HG03103 (cell line): ENCODE results near the gene ZNF648.
A peak's percentile ranks its signal among the peaks of the same experiment; 100 is the strongest.
"Not testable (repeated sequence)": the region's sequence is repeated elsewhere in the genome, so short reads cannot be mapped to it uniquely, and the experiment has no call there.

Source experiments
- ATAC-seq: cut with Tn5 transposase; IDR thresholded peaks from one replicate; pipeline ENCODE4 v1.9.1; 2021; ENCODE audit warnings: low read depth; ENCODE audit not compliant: unreplicated experiment

Gene ZNF648

GRCh38 chr1:182032251-182032650 is 29.3 kb downstream of the ZNF648 start:
- no peak for ATAC-seq

- ATAC-seq = peak; percentile 88
Observed at GRCh38 chr1:182029379-182030331, 31.9 kb downstream of the ZNF648 start.

GRCh38 chr1:182029002-182029378 is 32.5 kb downstream of the ZNF648 start:
- no peak for ATAC-seq

GRCh38 chr1:182015360-182015759 is 46.2 kb downstream of the ZNF648 start:
- ATAC-seq = no peak

GRCh38 chr1:182010800-182011370 is 50.6 kb downstream of the ZNF648 start:
- not testable (repeated sequence) for ATAC-seq

GRCh38 chr1:182005398-182005797 is 56.1 kb downstream of the ZNF648 start:
- ATAC-seq = not testable (repeated sequence)

GRCh38 chr1:182004601-182005000 is 56.9 kb downstream of the ZNF648 start:
- no peak for ATAC-seq
